ENCODE data around the gene ADAMTS1.

Gene ADAMTS1

GRCh38 chr21:26844258-26845065 is 747 bp downstream of the ADAMTS1 start:
- no peak for DNase-seq

DNA sequence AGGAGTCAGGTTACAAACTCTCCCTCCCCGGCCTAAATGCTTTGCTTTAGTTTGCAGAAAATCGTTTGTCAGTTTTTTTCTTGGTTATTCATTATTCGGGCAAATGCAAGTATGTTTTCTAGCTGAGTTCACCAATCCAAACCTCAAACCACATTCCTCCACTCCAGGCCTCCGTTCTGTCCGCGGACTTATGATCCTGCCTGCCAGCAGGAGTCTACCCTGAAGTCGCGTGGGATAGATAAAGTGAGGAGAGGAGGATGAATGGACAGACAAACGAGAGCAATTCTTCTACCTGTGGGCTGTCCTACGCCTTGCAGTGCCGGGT is 1.3 kb downstream of the ADAMTS1 start:
- DNase-seq = no peak

- no peak for DNase-seq
Observed at GRCh38 chr21:26842974-26843932, 2.0 kb downstream of the ADAMTS1 start.

DNA sequence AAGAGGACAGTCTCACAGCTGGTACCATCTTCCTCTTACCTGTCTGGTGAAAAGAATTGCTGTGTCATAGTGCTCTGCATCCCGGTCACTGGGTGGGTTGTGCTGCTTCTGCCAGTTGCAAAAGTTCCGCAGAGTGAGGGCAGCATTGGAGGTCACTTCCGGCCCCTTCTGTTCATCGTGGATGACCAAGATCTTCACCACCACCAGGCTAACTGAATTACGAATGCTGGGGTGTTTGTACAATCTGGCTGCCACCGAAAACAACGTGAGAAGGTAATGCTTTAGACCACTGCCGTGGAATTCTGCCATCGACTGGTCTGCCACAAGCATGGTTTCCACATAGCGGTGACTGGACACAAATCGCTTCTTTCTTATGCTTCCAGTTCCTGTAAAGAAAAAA is 2.9 kb downstream of the ADAMTS1 start:
- no peak for DNase-seq

DNA sequence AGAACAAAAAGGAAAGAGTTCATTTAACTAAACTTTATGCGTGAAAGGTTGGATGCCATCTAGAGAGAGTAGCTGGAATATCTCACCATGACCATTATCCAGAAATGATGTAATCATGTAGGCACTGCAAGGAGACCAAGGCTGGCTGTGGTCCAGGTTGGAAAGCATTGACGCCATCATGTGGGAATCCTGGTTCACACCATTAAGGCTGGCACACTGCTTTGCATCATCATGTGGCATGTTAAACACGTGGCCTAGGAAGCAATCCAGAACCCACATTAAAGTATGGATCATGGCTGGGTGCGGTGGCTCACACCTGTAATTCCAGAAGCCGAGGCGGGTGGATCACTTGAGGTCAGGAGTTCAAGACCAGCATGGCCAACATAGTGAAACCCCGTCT is 4.3 kb downstream of the ADAMTS1 start:
- no peak for DNase-seq

GRCh38 chr21:26840201-26840600 is 5.0 kb downstream of the ADAMTS1 start:
- DNase-seq = no peak

DNA sequence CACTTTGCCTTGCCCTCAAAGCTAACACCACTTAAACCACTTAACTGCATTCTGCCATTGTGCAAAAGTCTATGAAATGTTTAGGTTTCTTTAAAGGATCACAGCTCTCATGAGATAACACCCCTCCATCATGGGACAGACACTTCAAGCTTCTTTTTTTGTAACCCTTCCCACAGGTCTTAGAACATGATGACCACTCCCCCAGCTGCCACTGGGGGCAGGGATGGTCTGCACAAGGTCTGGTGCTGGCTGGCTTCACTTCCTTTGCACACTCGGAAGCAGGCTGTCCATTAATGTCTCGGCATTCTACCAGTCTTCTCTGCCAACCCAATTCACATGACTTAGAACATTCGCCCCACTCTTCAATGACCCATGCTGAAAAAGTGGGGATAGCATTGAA is 7.7 kb downstream of the ADAMTS1 start:
- DNase-seq = no peak

GRCh38 chr21:26836528-26836927 is 8.7 kb downstream of the ADAMTS1 start:
- DNase-seq = no peak

- no peak for DNase-seq
Observed at GRCh38 chr21:26835714-26836265, 9.4 kb downstream of the ADAMTS1 start.

- no peak for DNase-seq
Observed at GRCh38 chr21:26835027-26835713, 10.0 kb downstream of the ADAMTS1 start.

DNA sequence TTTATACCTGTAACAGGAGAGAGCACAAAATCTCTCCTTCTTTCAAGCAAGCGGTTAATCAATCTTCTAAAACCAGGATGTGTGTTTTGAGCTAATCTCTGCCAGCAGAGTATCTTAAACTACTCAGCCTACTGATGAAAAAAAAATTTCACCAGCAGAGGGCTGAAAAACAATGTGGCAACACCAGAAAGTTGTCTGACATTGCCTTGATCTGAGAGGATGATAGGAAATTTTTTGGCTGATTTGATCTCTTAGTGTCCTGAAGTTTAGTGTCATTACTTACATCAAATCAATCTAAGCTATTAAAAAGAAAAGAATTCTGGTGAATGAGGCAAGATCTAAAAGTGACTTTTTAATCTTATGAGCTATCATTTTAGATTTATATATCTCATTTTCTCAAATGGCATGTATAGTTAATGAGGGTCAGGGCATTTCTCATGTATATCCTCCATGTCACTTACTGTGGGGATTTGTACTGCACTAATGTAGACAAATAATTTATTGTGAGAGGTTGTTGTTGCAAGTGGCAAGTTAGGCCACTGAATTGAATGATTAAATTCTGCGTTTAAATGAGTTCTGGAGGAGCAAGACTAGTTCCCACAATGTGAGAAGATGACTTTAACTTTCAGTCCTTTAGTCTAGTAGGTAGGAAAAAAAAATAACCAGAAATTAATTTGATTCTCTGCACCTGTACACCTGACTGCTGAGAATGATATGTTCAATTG is 10.9 kb downstream of the ADAMTS1 start:
- DNase-seq = no peak

GRCh38 chr21:26833460-26833939 is 11.7 kb downstream of the ADAMTS1 start:
- no peak for DNase-seq

DNA sequence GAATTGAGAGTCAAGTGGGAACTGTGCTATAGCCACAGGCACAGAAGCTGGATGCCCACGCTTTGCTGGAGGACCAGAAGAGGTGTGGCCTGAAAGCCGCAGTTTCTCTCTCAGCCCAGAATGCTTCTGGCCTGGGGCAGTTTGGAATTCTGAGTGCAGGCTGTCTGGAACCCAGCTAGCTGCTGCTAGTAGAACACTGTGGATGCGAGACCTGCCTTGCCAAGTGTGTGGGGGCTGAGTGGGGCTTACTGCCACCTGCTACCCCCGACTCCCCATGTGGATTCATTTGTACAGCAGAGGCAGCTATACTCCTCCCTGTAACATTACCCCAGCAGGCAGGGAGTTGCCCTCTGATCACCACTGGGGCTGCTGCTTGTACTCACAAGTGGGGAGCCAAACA is 12.2 kb downstream of the ADAMTS1 start:
- DNase-seq = no peak

DNA sequence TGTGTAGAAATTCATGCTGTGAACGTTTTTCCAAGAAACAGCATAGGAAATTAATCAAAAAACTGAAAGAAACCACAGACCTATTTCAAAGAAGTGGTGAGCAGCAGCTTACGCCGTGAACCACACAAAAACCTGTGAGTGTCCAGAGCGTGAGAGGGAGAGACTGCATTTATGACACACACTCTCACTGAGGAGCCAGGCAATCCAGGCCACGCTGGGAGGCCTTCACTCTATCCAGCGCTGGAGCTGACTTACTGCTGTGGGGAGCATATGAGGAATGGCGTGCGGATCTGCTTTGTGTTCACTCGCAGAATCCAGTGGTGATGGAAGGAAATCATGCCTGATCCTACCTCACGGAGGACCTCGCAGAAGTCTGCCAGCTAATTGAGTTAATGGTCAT is 12.7 kb downstream of the ADAMTS1 start:
- no peak for DNase-seq

- no peak for DNase-seq
Observed at GRCh38 chr21:26826801-26827200, 18.4 kb downstream of the ADAMTS1 start.

DNA sequence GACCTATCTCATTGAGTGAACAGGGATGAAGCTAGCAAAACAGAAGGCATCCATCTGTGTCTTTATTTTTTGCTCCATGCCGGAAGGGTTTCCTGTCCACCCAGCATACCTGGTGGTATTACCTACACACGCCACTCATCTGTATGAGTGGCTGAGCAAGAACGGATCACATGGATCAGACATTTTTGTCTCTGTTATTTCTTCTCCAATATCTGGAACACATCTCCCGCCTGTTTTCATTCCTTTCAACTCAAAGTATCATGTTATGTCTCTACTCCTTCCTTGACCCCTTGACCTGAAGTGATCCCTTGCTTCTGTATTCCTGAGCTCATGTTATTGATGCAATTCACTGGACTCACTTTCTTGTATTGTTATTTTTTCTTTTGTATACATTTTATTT is 24.7 kb downstream of the ADAMTS1 start:
- no peak for DNase-seq

DNA sequence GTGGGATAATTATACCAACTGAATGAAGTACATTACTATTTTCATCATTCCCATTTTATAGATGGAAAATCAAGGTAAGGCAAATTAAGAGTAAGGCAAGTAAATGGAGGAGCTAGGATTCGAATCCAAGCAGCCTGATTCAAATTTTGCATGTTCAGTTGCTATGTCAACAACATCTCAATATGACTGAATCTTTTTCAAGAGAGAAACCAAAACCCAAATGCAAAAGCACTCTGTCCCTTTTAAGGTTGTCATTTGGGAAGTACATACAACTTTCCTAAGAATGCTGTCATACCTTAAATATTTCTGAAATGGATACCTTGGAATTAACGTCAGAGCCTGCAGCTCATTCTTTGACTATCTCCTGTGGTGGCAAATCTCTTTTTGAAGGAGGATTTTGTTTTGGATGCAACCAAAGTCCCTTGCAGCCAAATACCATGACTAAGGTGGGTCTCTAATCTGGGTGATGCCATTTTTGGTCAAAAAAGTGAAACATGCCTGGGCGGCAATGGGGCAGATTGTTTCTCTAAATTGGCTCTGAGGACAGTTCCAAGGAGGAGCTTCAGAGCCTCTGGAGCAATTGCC is 25.4 kb downstream of the ADAMTS1 start:
- DNase-seq = no peak

DNA sequence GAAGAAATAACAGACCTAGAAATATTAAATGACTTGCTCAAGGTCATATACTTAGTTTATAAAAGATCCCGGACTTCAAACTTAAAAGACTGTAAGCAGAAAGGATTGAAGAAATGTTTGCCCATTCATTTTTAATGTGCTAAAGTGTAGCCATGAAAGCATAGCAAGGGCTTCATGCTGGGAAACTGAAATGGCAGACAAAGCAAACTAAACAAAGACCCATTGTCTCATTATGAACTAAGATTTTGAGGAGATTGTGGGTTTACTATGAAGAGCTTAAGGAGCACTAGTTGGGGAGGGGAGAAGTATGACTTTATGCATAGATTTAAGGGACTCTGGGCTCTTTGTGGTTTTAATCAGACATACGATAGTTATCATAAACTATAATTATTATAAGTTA is 26.3 kb downstream of the ADAMTS1 start:
- DNase-seq = no peak

- DNase-seq = no peak
Observed at GRCh38 chr21:26815197-26815596, 30.0 kb downstream of the ADAMTS1 start.

GRCh38 chr21:26814386-26814785 is 30.8 kb downstream of the ADAMTS1 start:
- DNase-seq = no peak

DNA sequence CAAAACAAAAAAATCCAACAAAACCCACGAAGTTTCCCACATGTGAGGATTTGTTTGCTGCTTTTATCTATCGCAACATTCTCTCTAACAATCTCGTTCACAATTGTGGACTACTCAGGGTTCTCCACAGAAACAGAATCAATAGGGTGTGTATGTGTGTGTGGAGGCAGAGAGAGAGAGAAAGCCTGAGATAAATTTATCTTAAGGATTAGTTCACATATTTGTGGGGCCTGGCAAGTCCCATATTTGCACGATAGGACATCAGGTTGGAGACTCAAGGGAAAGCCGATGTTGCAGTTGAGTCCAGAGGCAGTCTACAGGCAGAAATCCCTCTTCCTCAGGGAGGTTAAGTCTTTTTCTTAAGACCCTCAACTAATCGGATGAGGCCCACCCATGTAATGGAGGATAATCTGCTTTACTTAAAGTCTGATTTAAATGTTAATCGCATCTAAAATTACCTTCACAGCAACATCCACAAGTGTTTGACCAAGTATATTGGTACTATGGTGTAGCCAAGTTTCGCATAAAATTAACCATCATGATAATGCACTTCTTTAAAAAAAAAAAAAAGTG is 31.7 kb downstream of the ADAMTS1 start:
- DNase-seq = no peak

- no peak for DNase-seq
Observed at GRCh38 chr21:26812173-26812572, 33.0 kb downstream of the ADAMTS1 start.

All from NCI-H187 (cell line).